Aorta (tissue), 5 donors: ENCODE measurements around the gene HSPB7. TPM values are rescaled to one million over a fixed set of nuclear protein-coding genes. Genes with fewer than 3 reads are reported as not detected.

Experiments used
- ATAC-seq: fragments of 200-7000 bp; cut with Tn5 transposase; one replicate; pipeline ENCODE4 v1.9.1; 2022; ENCODE audit warnings: moderate library complexity; ENCODE audit not compliant: low FRiP score
- DNase-seq, 2 donors: peaks; one replicate each; pipeline ENCODE4 v3.0.0-alpha.2; 2020
- H3K27ac ChIP-seq, 2 donors: one replicate each; pipeline ENCODE4 v1.5.1; 2013; ENCODE audit warnings: low read length in 2 of 2, mild to moderate bottlenecking in 2 of 2, moderate library complexity in 2 of 2, control low read depth in 1 of 2, inconsistent platforms in 1 of 2, low read depth in 1 of 2
- H3K27me3 ChIP-seq, 2 donors: one replicate each; pipeline ENCODE4 v1.6.1; 2013; ENCODE audit warnings: control low read depth in 1 of 2, low read length in 1 of 2, mild to moderate bottlenecking in 1 of 2, moderate library complexity in 1 of 2; ENCODE audit not compliant: insufficient read depth in 2 of 2, control insufficient read depth in 1 of 2
- H3K36me3 ChIP-seq, 2 donors: one replicate each; pipeline ENCODE4 v1.6.1; 2013; ENCODE audit warnings: control low read depth in 1 of 2, low read length in 1 of 2, mild to moderate bottlenecking in 1 of 2; ENCODE audit not compliant: insufficient read depth in 2 of 2, control insufficient read depth in 1 of 2
- H3K4me1 ChIP-seq, 2 donors: one replicate each; pipeline ENCODE4 v1.6.1; 2013; ENCODE audit warnings: low read length in 2 of 2, control low read depth in 1 of 2, mild to moderate bottlenecking in 1 of 2, moderate library complexity in 1 of 2; ENCODE audit not compliant: insufficient read depth in 2 of 2, control insufficient read depth in 1 of 2
- H3K4me3 ChIP-seq, 2 donors: one replicate each; pipeline ENCODE4 v1.5.1; 2013; ENCODE audit warnings: low read length in 2 of 2, control low read depth in 1 of 2, mild to moderate bottlenecking in 1 of 2
- H3K9me3 ChIP-seq: one replicate; pipeline ENCODE4 v1.6.1; 2013; ENCODE audit warnings: mild to moderate bottlenecking, low read length; ENCODE audit not compliant: control insufficient read depth
- whole genome bisulfite sequencing, 2 donors: extraction: QIAGEN DNeasy Blood & Tissue Kit; methylation state at CpG; one replicate each; pipeline ENCODE4 v1.1.7; 2013; 5-methylcytosine and 5-hydroxymethylcytosine counted together
- intact Hi-C, 2 donors: fragments of 100-400 bp; cut with DNase I; formaldehyde crosslinking; loops; one replicate each; pipeline versions ENCODE4 v1.14.2 to v1.15.0; 2022
- polyA plus RNA-seq, 2 donors: library from polyadenylated mRNA; stranded (reverse); fragments of 200-250 nt; gene quantifications; one replicate each; pipeline ENCODE4 v1.2.3, GENCODE V29; 2013
- total RNA-seq, 2 donors: library from RNA; stranded (reverse); fragmentation: NEBNext Ultra II Directional; extraction: Animal tissue kit (Norgen Biotek cat#: 25700); gene quantifications; one replicate each; pipeline ENCODE4 v1.2.1, GENCODE V29; 2021
- donor health status: healthy with polysubstance abuse.
- donor health status: Bipolar disorder and iron deficiency.
- donor health status: DM: no; HTN: no; CAD: no.
- donor health status: DM: no; HTN: no; CAD: no.
- donor health status: DM: yes; HTN: yes; CAD: no.

The HSPB7 gene
- total and polyA plus RNA-seq, 4 donors = 128 to 802 (median 326) TPM

DNA sequence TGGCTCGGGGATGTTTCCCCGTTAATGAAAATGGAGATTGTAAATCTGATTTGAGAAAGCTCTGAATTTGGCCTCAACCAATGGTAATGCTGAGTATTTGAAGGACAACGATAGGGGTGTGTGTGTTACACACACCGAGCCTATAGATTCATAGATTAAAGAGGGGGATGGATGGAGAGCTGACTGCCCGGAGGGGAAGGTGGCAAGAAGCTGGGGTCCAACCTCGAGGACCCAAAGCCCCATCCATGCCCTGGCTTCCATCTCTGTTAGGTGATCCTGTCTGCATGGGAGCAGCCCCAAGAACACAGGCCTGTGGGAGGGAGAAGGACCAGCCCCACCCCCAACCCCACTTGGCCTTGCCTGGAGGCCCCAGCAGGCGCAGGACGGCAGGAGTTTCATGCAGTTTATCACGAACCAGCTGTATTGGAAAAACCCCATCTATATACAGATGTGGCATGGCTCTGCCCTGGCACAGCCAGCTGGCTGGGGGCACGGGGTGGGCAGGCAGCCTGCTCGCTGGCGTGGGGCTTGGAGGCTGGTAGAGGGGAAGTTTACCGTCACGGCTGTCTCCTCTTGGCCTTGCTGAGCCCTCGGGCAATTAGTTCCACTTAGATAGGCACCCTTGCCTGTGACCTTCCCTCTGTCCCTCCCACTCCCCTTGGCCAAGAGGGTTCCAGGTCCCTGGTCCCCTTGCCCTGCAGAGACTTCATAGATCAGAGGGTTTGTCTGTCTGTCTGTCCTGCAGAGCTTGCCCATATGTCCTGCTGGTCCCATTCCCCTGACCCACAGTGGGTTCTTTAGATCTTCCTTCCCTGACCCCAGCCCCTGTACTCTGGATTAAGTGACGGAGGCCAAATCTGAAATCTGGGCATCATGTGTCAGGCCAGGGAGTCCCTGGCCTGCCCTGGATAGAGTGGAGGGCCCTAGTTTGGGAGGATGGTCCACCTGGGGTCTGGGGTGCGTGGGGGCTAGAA lies 3.0 kb downstream of the HSPB7 start:
- ATAC-seq (no peak), DNase-seq (peak; percentile 87)
- peaks cover 0 to 2% of the 10 kb centered on the region in 2 donors for H3K4me1 ChIP-seq
- H3K27ac ChIP-seq = peak overlapping the region; percentile 83 to 98
- no peaks in the 10 kb centered on the region for H3K27me3 ChIP-seq
- H3K36me3 ChIP-seq = no peaks in the 10 kb centered on the region
- intact Hi-C loops = loop anchor here (2.0 to 5.0 kb wide), 2 partner anchors 33 to 228 kb away; no protein-coding TSS in a partner anchor
- no peak overlapping the region for H3K4me3 ChIP-seq
- H3K9me3 ChIP-seq = no peaks in the 10 kb centered on the region
- WGBS, 2 donors = 15 to 21% methylated on average over 15 to 17 of the region's 17 CpGs

DNA sequence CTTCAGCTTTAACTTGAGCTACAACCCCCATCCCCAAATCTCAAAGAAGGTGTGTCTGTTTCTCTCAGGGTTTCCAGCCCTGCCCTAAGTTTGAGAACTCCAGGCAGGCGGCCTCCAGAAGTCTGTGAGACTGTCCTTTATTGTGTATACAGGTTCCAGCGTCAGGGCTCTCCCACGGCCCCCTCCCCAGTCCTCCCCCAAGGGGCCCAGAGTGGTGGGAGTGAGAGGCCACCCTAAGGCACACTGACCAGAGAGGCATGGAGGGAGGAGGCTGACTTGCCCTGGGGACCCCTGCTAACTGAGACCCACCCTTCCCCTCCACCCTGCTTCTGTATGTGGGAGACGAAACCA lies 4.0 kb downstream of the HSPB7 start:
- DNase-seq (no peak), ATAC-seq (no peak)
- intact Hi-C loops = loop anchor here (2.0 to 5.0 kb wide), 2 partner anchors 33 to 227 kb away; no protein-coding TSS in a partner anchor
- WGBS, 2 donors = 25 to 27% methylated on average over 4 of the region's 4 CpGs
- no peaks in the 10 kb centered on the region for H3K36me3 ChIP-seq
- no peak overlapping the region for H3K4me3 ChIP-seq
- no peaks in the 10 kb centered on the region for H3K4me1 ChIP-seq
- no peaks in the 10 kb centered on the region for H3K27me3 ChIP-seq
- H3K9me3 ChIP-seq = no peaks in the 10 kb centered on the region
- H3K27ac ChIP-seq = peak overlapping the region; percentile 83 to 93

- peak overlapping the region; percentile 83 to 93 for H3K27ac ChIP-seq
- DNase-seq (peak; percentile 89 to 93), ATAC-seq (peak; percentile 75)
- no peak overlapping the region for H3K4me3 ChIP-seq
- no peaks in the 10 kb centered on the region for H3K36me3 ChIP-seq
- intact Hi-C loops = loop anchor here in 1 of 2 donors (5.0 kb wide), 1 partner anchor 34 kb away; no protein-coding TSS in a partner anchor
- H3K4me1 ChIP-seq = no peaks in the 10 kb centered on the region
- whole genome bisulfite sequencing, 2 donors = 6 to 13% methylated on average over 21 to 28 of the region's 28 CpGs
- H3K27me3 ChIP-seq = no peaks in the 10 kb centered on the region
- no peaks in the 10 kb centered on the region for H3K9me3 ChIP-seq
These were observed 4.5 kb downstream of the HSPB7 start for GRCh38 chr1:16013220-16013907.

DNA sequence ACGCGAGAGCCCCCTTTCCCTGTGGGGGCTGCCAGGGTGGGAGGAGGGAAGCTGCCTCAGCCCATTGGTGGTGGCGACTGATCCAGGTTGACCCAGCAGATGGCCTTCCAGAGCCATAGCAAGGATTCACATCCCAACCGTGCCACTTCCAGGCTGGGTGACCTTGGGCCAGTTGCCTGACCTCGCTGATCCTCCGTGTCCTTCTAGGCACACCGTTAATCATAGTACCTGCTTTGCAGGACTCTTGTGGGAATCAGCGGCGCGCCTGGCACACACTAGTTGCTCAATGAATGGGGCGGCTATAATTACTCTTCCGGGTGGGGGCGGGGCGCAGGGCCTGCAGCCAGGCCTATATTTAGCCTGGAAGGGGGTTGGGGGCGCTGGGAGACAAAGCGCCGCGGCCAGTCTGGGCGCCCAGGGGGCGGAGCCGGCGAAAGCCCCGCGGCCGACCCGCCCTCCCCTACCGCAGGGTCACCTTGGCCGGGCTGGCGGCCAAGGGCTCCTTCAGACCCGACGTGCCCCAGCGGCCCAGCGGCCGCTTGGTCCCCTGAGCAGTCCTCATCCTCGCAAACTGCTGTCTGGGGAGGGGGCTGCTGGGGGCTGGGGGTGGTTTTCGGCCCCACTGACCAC lies 5.1 kb downstream of the HSPB7 start:
- ATAC-seq = peak; percentile 68
- H3K9me3 ChIP-seq = no peaks in the 10 kb centered on the region

DNA sequence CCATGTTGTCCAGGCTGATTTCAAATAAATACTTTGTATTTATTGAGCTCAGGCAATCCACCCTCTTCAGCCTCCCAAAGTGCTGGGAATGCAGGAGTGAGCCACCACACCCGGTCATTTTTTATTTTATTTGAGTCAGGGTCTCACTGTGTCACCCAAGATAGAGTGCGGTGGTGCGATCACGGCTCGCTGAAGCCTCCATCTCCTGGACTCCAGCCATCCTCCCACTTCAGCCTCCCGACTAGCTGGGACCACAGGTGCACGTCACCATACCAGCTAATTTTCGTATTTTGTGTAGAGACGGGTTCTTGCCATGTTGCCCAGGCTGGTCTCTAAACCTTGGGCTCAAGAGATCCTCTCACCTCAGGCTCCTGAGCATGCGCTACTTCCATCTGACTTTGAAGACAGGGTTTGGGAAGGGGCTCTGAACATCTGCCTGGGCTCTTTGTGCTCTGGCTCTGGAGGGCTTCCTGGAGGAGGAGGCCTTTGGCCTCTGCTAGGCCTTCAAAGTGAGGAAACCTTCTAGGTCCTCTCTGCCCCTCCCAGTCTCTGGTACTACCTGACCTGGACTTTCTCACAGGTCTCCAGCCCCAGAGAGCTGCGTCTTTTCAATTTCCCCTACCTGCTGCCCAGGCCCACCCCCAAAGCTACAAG lies 5.8 kb downstream of the HSPB7 start:
- ATAC-seq (no peak), DNase-seq (no peak)
- no peaks in the 10 kb centered on the region for H3K27me3 ChIP-seq
- intact Hi-C loops = loop anchor here in 1 of 2 donors (5.0 kb wide), 1 partner anchor 35 kb away; no protein-coding TSS in a partner anchor
- no peaks in the 10 kb centered on the region for H3K4me1 ChIP-seq
- WGBS, 2 donors = 93 to 94% methylated on average over 11 of the region's 11 CpGs
- H3K4me3 ChIP-seq = no peak overlapping the region
- peak overlapping the region in 1 of 2 donors; percentile 56 for H3K27ac ChIP-seq
- H3K36me3 ChIP-seq = no peaks in the 10 kb centered on the region
- H3K9me3 ChIP-seq = no peaks in the 10 kb centered on the region

More for the DNA sequence above, 5.1 kb downstream of the HSPB7 start:
- Histone ChIP-seq H3K27ac (peak overlapping the region; percentile 56 to 67), H3K4me1 (no peaks in the 10 kb centered on the region), H3K36me3 (no peaks in the 10 kb centered on the region), H3K4me3 (no peak overlapping the region), H3K27me3 (no peaks in the 10 kb centered on the region)
- DNase-seq = peak; percentile 85 to 93
- intact Hi-C loops = loop anchor here in 1 of 2 donors (5.0 kb wide), 1 partner anchor 35 kb away; no protein-coding TSS in a partner anchor
- WGBS, 2 donors = 3 to 6% methylated on average over 21 to 36 of the region's 36 CpGs

- ATAC-seq (no peak), DNase-seq (no peak)
- H3K9me3 ChIP-seq = no peaks in the 10 kb centered on the region
- H3K27ac ChIP-seq = no peak overlapping the region
- intact Hi-C loops = loop anchor here in 1 of 2 donors (5.0 kb wide), 1 partner anchor 36 kb away; no protein-coding TSS in a partner anchor
- no peaks in the 10 kb centered on the region for H3K27me3 ChIP-seq
- WGBS, 2 donors = 87 to 93% methylated on average over 3 of the region's 3 CpGs
- no peak overlapping the region for H3K4me3 ChIP-seq
- no peaks in the 10 kb centered on the region for H3K36me3 ChIP-seq
- H3K4me1 ChIP-seq = no peaks in the 10 kb centered on the region
These were observed 7.0 kb downstream of the HSPB7 start for GRCh38 chr1:16010837-16011236.

GRCh38 chr1:16009678-16010077 lies 8.2 kb downstream of the HSPB7 start:
- Histone ChIP-seq H3K36me3 (no peaks in the 10 kb centered on the region), H3K27me3 (no peaks in the 10 kb centered on the region), H3K27ac (no peak overlapping the region), H3K4me1 (no peaks in the 10 kb centered on the region), H3K4me3 (no peak overlapping the region), H3K9me3 (no peaks in the 10 kb centered on the region)
- intact Hi-C loops = loop anchor here (1.0 to 5.0 kb wide), 4 partner anchors 23 to 48 kb away; no protein-coding TSS in a partner anchor
- WGBS, 2 donors = 89 to 92% methylated on average over 11 of the region's 11 CpGs
- DNase-seq (no peak), ATAC-seq (no peak)

GRCh38 chr1:16009030-16009460 lies 8.8 kb downstream of the HSPB7 start:
- DNase-seq (peak; percentile 85 to 94), ATAC-seq (peak; percentile 64)

More at GRCh38 chr1:16009030-16009460, 8.8 kb downstream of the HSPB7 start:
- no peaks in the 10 kb centered on the region for H3K36me3 ChIP-seq
- H3K4me1 ChIP-seq = no peaks in the 10 kb centered on the region
- H3K27ac ChIP-seq = no peak overlapping the region
- WGBS, 2 donors = 1% methylated on average over 4 of the region's 4 CpGs
- H3K4me3 ChIP-seq = no peak overlapping the region
- H3K27me3 ChIP-seq = no peaks in the 10 kb centered on the region
- H3K9me3 ChIP-seq = no peaks in the 10 kb centered on the region
- intact Hi-C loops = loop anchor here (1.0 to 5.0 kb wide), 3 partner anchors 23 to 48 kb away; no protein-coding TSS in a partner anchor
